DOHH2 (cell line): ENCODE results near the gene SH3D19.

Experiments
- H3F3A ChIP-seq: fragments of 200-600 bp; sonication (generic), shearing (Covaris generic); 2 replicates; pipeline ENCODE4 v1.6.0; 2016; ENCODE audit warnings: antibody characterized with exemption, mild to moderate bottlenecking; ENCODE audit not compliant: control insufficient read depth, insufficient read depth
- H3K27ac ChIP-seq: fragments of 200-600 bp; sonication (generic); 2 replicates; pipeline ENCODE4 v1.5.1; 2014; ENCODE audit warnings: low read depth, mild to moderate bottlenecking, low read length, moderate library complexity
- H3K27me3 ChIP-seq: fragments of 200-600 bp; sonication (generic); 2 replicates; pipeline ENCODE4 v1.6.1; 2014; ENCODE audit warnings: mild to moderate bottlenecking, low read length, mixed read lengths; ENCODE audit not compliant: control insufficient read depth
- H3K36me3 ChIP-seq: fragments of 200-600 bp; sonication (generic); 2 replicates; pipeline ENCODE4 v1.6.1; 2014; ENCODE audit warnings: mild to moderate bottlenecking, low read length, moderate library complexity, mixed read lengths; ENCODE audit not compliant: control insufficient read depth
- H3K4me1 ChIP-seq: fragments of 200-600 bp; sonication (generic); 2 replicates; pipeline ENCODE4 v1.6.1; 2014; ENCODE audit warnings: mild to moderate bottlenecking, low read length, mixed read lengths; ENCODE audit not compliant: control insufficient read depth
- H3K4me2 ChIP-seq: fragments of 200-600 bp; sonication (generic); 2 replicates; pipeline ENCODE4 v1.6.0; 2014; ENCODE audit warnings: mild to moderate bottlenecking, low read length, moderate library complexity
- H3K4me3 ChIP-seq: fragments of 200-600 bp; sonication (generic); 2 replicates; pipeline ENCODE4 v1.5.1; 2014; ENCODE audit warnings: mild to moderate bottlenecking, low read length, mixed read lengths
- H3K79me2 ChIP-seq: fragments of 200-600 bp; sonication (generic); 2 replicates; pipeline ENCODE4 v1.6.1; 2014; ENCODE audit warnings: mild to moderate bottlenecking, low read length, mixed read lengths; ENCODE audit not compliant: control insufficient read depth
- H3K9me2 ChIP-seq: fragments of 200-600 bp; sonication (generic); replicated peaks from 2 replicates; pipeline ENCODE4 v1.6.1; 2014; ENCODE audit warnings: mild to moderate bottlenecking, low read length, mixed read lengths; ENCODE audit not compliant: control insufficient read depth
- H3K9me3 ChIP-seq: fragments of 200-600 bp; sonication (generic); 2 replicates; pipeline ENCODE4 v1.6.1; 2014; ENCODE audit warnings: antibody characterized with exemption, low read length, mixed read lengths; ENCODE audit not compliant: control insufficient read depth, insufficient read depth
- H4K20me1 ChIP-seq: fragments of 200-600 bp; sonication (generic); 2 replicates; pipeline ENCODE4 v1.6.0; 2014; ENCODE audit warnings: low read depth, mild to moderate bottlenecking, antibody characterized with exemption, low read length, moderate library complexity; ENCODE audit not compliant: control insufficient read depth, insufficient read depth
- EZH2phosphoT487 ChIP-seq: fragments of 200-600 bp; sonication (generic); IDR thresholded peaks from 2 replicates; pipeline ENCODE4 v1.6.1; 2017; ENCODE audit warnings: borderline replicate concordance, mild to moderate bottlenecking, antibody characterized with exemption, low read length, moderate library complexity, mixed read lengths
- TF ChIP-seq, protein P1 (sequence below): fragments of 200-600 bp; sonication (generic); IDR thresholded peaks from one replicate; pipeline ENCODE4 v1.5.1; 2014; ENCODE audit warnings: antibody characterized with exemption, mild to moderate bottlenecking, low read depth, low read length; ENCODE audit not compliant: poor library complexity, severe bottlenecking

The SH3D19 gene

DNA sequence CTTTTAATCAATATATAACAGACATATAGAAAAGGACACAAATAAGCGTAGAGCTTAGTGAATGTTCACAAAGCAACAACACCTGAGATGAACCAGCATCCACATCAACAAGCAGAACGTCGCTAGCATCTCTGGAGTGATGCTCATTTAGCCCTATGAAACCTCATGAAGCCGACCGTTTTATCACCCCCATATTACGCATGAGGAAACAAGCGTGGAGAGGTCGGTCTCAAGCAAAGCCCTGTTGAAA is 226.5 kb downstream of the SH3D19 start:
- Histone ChIP-seq H3K9me3 (no peaks in the 10 kb centered on the region), H3K4me3 (peak overlapping the region; percentile 94), H3K27me3 (no peaks in the 10 kb centered on the region), H3K4me2 (peak overlapping the region; percentile 63), H3K4me1 (peaks cover 25% of the 10 kb centered on the region), H3K9me2 (no peaks in the 10 kb centered on the region), H4K20me1 (peaks cover 22% of the 10 kb centered on the region), H3K27ac (no peak overlapping the region), H3F3A (peaks cover 34% of the 10 kb centered on the region), H3K36me3 (peaks cover 44% of the 10 kb centered on the region), H3K79me2 (peaks cover 43% of the 10 kb centered on the region)
- TF ChIP-seq, protein P1, sequence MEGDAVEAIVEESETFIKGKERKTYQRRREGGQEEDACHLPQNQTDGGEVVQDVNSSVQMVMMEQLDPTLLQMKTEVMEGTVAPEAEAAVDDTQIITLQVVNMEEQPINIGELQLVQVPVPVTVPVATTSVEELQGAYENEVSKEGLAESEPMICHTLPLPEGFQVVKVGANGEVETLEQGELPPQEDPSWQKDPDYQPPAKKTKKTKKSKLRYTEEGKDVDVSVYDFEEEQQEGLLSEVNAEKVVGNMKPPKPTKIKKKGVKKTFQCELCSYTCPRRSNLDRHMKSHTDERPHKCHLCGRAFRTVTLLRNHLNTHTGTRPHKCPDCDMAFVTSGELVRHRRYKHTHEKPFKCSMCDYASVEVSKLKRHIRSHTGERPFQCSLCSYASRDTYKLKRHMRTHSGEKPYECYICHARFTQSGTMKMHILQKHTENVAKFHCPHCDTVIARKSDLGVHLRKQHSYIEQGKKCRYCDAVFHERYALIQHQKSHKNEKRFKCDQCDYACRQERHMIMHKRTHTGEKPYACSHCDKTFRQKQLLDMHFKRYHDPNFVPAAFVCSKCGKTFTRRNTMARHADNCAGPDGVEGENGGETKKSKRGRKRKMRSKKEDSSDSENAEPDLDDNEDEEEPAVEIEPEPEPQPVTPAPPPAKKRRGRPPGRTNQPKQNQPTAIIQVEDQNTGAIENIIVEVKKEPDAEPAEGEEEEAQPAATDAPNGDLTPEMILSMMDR, result no peak
- no peak for TF ChIP-seq EZH2phosphoT487

- no peaks in the 10 kb centered on the region for H3K27me3 ChIP-seq
- H3K36me3 ChIP-seq, result peaks cover 32% of the 10 kb centered on the region
- H3K27ac ChIP-seq, result no peak overlapping the region
- H3K4me2 ChIP-seq, result no peak overlapping the region
- no peaks in the 10 kb centered on the region for H3K9me3 ChIP-seq
- H4K20me1 ChIP-seq, result peaks cover 22% of the 10 kb centered on the region
- peaks cover 34% of the 10 kb centered on the region for H3K79me2 ChIP-seq
- TF ChIP-seq EZH2phosphoT487, result no peak
- TF ChIP-seq, protein P1, result no peak
- no peaks in the 10 kb centered on the region for H3K9me2 ChIP-seq
- peaks cover 23% of the 10 kb centered on the region for H3F3A ChIP-seq
- no peak overlapping the region for H3K4me3 ChIP-seq
- H3K4me1 ChIP-seq, result peaks cover 25% of the 10 kb centered on the region
Measured at GRCh38 chr4:151097759-151098158, 227.6 kb downstream of the SH3D19 start.

GRCh38 chr4:151095142-151095541 is 230.3 kb downstream of the SH3D19 start:
- Histone ChIP-seq H3K9me2 (no peaks in the 10 kb centered on the region), H3K4me1 (peaks cover 7% of the 10 kb centered on the region), H3K27me3 (no peaks in the 10 kb centered on the region), H4K20me1 (0 out of 2 replicates have a peak, but pooled peaks cover 4% of the 10 kb centered on the region), H3K9me3 (no peaks in the 10 kb centered on the region), H3K79me2 (peaks cover 8% of the 10 kb centered on the region), H3F3A (peaks cover 4% of the 10 kb centered on the region; the same call in 1 of the 2 replicates), H3K27ac (no peak overlapping the region), H3K4me3 (no peak overlapping the region), H3K36me3 (peaks cover 6% of the 10 kb centered on the region), H3K4me2 (no peak overlapping the region)
- TF ChIP-seq, protein P1, result no peak
- no peak for TF ChIP-seq EZH2phosphoT487

DNA sequence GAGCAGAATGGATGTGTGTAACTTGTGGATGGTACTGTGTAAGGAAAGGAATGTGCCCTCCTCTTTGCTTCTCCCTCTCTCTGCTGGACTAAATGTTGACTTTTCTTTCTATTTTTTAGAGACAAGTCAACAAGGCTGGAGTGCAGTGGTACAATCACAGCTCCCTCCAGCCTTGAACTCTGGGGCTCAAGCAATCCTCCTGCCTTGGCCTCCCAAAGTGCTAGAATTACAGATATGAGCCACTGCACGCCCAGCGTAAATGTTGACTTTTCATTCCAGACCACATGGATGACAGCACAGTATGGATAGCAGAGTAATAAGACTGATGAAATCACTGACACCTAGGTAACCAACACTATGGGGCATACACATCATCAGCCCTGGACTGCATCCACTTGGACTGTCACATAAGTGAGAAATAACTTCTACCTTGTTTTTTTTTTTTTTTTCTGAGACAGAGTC is 231.1 kb downstream of the SH3D19 start:
- Histone ChIP-seq H3K36me3 (no peaks in the 10 kb centered on the region), H3K4me3 (no peak overlapping the region), H3K9me2 (no peaks in the 10 kb centered on the region), H3K9me3 (no peaks in the 10 kb centered on the region), H4K20me1 (no peaks in the 10 kb centered on the region), H3F3A (no peaks in the 10 kb centered on the region), H3K4me1 (peaks cover 7% of the 10 kb centered on the region), H3K27ac (no peak overlapping the region), H3K27me3 (no peaks in the 10 kb centered on the region), H3K79me2 (no peaks in the 10 kb centered on the region), H3K4me2 (no peak overlapping the region)
- TF ChIP-seq, protein P1, result no peak
- TF ChIP-seq EZH2phosphoT487, result no peak
